T-cell (primary cell): ENCODE measurements around the gene CD247. TPM values are rescaled to one million over a fixed set of nuclear protein-coding genes. Genes with fewer than 3 reads are reported as not detected.

Experiments used
- ATAC-seq, 4 experiments: fragments of 200-7000 bp in 3 of 4; fragments of 150-1000 bp in 1 of 4; cut with Tn5 transposase; replicated peaks in 1 of 4; 1 replicate in 3 of 4; 2 replicates in 1 of 4; pipeline ENCODE4 v1.10.0; 2021; ENCODE audit warnings: moderate library complexity in 3 of 4, mild to moderate bottlenecking in 2 of 4, moderate number of reproducible peaks in 1 of 4
- CTCF ChIA-PET, 2 donors: fragments of 300-600 bp; sonication (Branson Sonifier 250); formaldehyde crosslinking; loops; one replicate each; lab custom pipeline; 2022; ENCODE audit warnings: antibody characterized with exemption in 2 of 2; lab: Charles Lee
- POLR2A ChIA-PET, 2 donors: fragments of 300-600 bp; sonication (Branson Sonifier 250); formaldehyde crosslinking; loops; one replicate each; lab custom pipeline; 2022; ENCODE audit warnings: antibody characterized with exemption in 2 of 2; lab: Charles Lee
- DNase-seq, 35 experiments: peaks; one replicate each; pipeline versions ENCODE4 v3.0.0 to v3.0.0-alpha.2; 2013 to 2023
- H3K27ac ChIP-seq: one replicate; pipeline ENCODE4 v1.5.1; 2013; ENCODE audit warnings: low read length
- H3K27me3 ChIP-seq, 2 experiments: replicated peaks in 1 of 2; 1 replicate in 1 of 2; 2 replicates in 1 of 2; pipeline versions ENCODE4 v1.6.1 to v1.7.0; 2013; ENCODE audit warnings: low read length in 1 of 2, mixed read lengths in 1 of 2; ENCODE audit not compliant: control insufficient read depth in 2 of 2, insufficient read depth in 2 of 2; ENCODE audit errors: extremely low read depth in 1 of 2
- H3K36me3 ChIP-seq, 2 donors: 1 replicate in 1 of 2; 2 replicates in 1 of 2; pipeline versions ENCODE4 v1.6.1 to v1.7.0; 2013; ENCODE audit warnings: low read length in 1 of 2; ENCODE audit not compliant: control insufficient read depth in 2 of 2, insufficient read depth in 1 of 2; ENCODE audit errors: extremely low read depth in 1 of 2
- H3K4me1 ChIP-seq, 2 experiments: 1 replicate in 1 of 2; 2 replicates in 1 of 2; pipeline versions ENCODE4 v1.6.1 to v1.7.0; 2013; ENCODE audit warnings: low read length in 2 of 2, mixed read lengths in 1 of 2; ENCODE audit not compliant: insufficient read depth in 2 of 2, control insufficient read depth in 1 of 2; ENCODE audit errors: extremely low read depth in 1 of 2
- H3K4me3 ChIP-seq, 2 donors: 1 replicate in 1 of 2; 2 replicates in 1 of 2; pipeline versions ENCODE4 v1.5.1 to v1.7.0; 2013; ENCODE audit warnings: mild to moderate bottlenecking in 2 of 2, low read length in 1 of 2, moderate library complexity in 1 of 2; ENCODE audit not compliant: control insufficient read depth in 1 of 2; ENCODE audit errors: extremely low read depth in 1 of 2
- H3K9me3 ChIP-seq: 2 replicates; pipeline ENCODE4 v1.7.0; 2013
- H3K27ac Mint-ChIP-seq, 2 donors: one replicate each; pipeline ENCODE4 v1.8.0; 2020 to 2021; ENCODE audit warnings: mild to moderate bottlenecking in 2 of 2, mixed read lengths in 2 of 2
- H3K27me3 Mint-ChIP-seq, 2 donors: one replicate each; pipeline ENCODE4 v1.8.0; 2021 to 2022; ENCODE audit warnings: mixed read lengths in 2 of 2
- H3K36me3 Mint-ChIP-seq: one replicate; pipeline ENCODE4 v1.8.0; 2021; ENCODE audit warnings: mixed read lengths
- H3K4me1 Mint-ChIP-seq, 3 donors: one replicate each; pipeline ENCODE4 v1.8.0; 2020 to 2022; ENCODE audit warnings: mixed read lengths in 3 of 3, mild to moderate bottlenecking in 1 of 3
- H3K4me3 Mint-ChIP-seq, 3 donors: one replicate each; pipeline ENCODE4 v1.8.0; 2020 to 2022; ENCODE audit warnings: mild to moderate bottlenecking in 3 of 3, mixed read lengths in 3 of 3, moderate library complexity in 3 of 3
- H3K9me3 Mint-ChIP-seq, 3 donors: one replicate each; pipeline ENCODE4 v1.8.0; 2020 to 2022; ENCODE audit warnings: mixed read lengths in 3 of 3
- WGBS: methylation state at CpG from one replicate; pipeline ENCODE4 v1.1.5; 2013; ENCODE audit warnings: missing lambda C conversion rate; ENCODE audit not compliant: insufficient coverage; 5-methylcytosine and 5-hydroxymethylcytosine counted together
- total RNA-seq, 35 experiments: library from RNA in 6 of 35; stranded (reverse) in 6 of 35; fragments of 120-200 nt in 1 of 35; gene quantifications; one replicate each; pipeline versions ENCODE4 v1.2.1 to v1.2.4 and lab custom pipeline; 2013 to 2026

The CD247 gene
- total RNA-seq, 5 donors from 2014 or later (not counting 1 experiment from before 2014, with no cell fraction given), result 324 to 414 (median 385) TPM

DNA sequence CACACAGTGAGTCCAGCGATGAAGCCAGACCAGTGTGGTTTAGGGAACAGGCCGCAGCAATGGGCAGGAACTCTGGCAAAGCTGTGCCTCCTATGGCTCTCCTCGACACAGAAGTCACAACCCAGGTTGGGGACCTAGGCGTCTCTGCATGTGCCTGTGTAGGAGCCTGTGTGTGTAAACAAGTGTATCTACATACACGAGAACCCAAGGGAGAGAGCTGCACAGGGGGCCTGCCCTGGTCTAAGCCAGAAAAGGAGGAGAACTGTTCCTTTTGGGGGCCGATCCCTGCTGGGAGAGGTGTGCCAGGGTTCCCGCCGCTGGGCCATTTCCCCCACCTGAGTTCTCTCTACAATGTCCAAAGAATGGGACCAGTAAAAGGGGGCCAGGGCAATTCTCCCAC is 56.0 kb downstream of the CD247 start:
- CTCF ChIA-PET, result interaction anchor here in 1 of 2 donors (1.7 kb wide), 1 partner anchor 26 kb away, joined by 3 read pairs; no protein-coding TSS in a partner anchor
- Histone ChIP-seq H3K9me3 (no peaks in the 10 kb centered on the region), H3K36me3 (peaks cover 11 to 61% of the 10 kb centered on the region in 2 donors), H3K27me3 (no peaks in the 10 kb centered on the region), H3K4me1 (peaks cover 58 to 70% of the 10 kb centered on the region in 2 experiments), H3K27ac (peak overlapping the region; percentile 10), H3K4me3 (no peak overlapping the region)
- whole genome bisulfite sequencing, result 75% methylated on average over 4 of the region's 8 CpGs
- ATAC-seq (peak in 1 of 4 experiments; percentile 21), DNase-seq (peak in 1 of 35 experiments; percentile 14)
- Mint-ChIP-seq H3K4me3 (peak overlapping the region in 1 of 3 donors; percentile 46), H3K9me3 (no peaks in the 10 kb centered on the region), H3K4me1 (peaks cover 78 to 87% (median 86%) of the 10 kb centered on the region in 3 donors), H3K36me3 (peaks cover 27% of the 10 kb centered on the region), H3K27me3 (no peaks in the 10 kb centered on the region), H3K27ac (peak overlapping the region; percentile 86 to 91)
- POLR2A ChIA-PET, result interaction anchor here in 1 of 2 donors (1.1 kb wide), 1 partner anchor 46 kb away, joined by 3 read pairs; no protein-coding TSS in a partner anchor

DNA sequence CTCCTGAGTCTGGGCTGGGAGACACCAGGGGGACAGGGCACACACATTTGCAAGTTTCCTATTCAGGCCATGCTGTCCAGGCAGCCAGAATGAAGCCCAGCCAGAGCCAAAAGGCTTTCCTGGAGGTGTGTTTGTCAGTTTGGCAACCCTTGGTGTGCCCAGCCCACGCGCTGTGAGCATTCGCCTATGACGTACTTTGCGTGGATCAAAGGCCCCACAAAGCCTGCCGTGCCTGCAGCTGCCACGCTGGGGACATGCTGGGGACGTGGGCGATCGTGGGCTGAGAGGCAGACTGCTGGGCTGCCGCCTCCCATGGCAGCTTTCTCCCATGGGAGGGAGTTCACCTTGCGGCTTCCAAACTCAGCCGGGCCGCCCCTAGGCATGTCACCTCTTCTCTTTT is 57.5 kb downstream of the CD247 start:
- Mint-ChIP-seq H3K4me1 (peaks cover 82 to 90% (median 89%) of the 10 kb centered on the region in 3 donors), H3K27me3 (no peaks in the 10 kb centered on the region), H3K9me3 (no peaks in the 10 kb centered on the region), H3K27ac (peak overlapping the region; percentile 85 to 91), H3K36me3 (peaks cover 24% of the 10 kb centered on the region), H3K4me3 (peak overlapping the region in 2 of 3 donors; percentile 39 to 64)
- CTCF ChIA-PET, result interaction anchor here (0.5 to 1.7 kb wide), 4 partner anchors 12 to 57 kb away, joined by 3 to 6 read pairs (median 4); partner anchors contain the start of gene CD247 (in 1 of the 2)
- DNase-seq, result peak in 33 of 35 experiments; percentile 40 to 85 (median 74)
- peaks cover 63 to 78% of the 10 kb centered on the region in 2 experiments for H3K4me1 ChIP-seq
- no peaks in the 10 kb centered on the region for H3K9me3 ChIP-seq
- no peaks in the 10 kb centered on the region for H3K27me3 ChIP-seq
- H3K36me3 ChIP-seq, result peaks cover 11 to 48% of the 10 kb centered on the region in 2 donors
- peak; percentile 45 to 82 (median 56) for ATAC-seq
- no peak overlapping the region for H3K4me3 ChIP-seq
- peak overlapping the region; percentile 72 for H3K27ac ChIP-seq
- POLR2A ChIA-PET, result interaction anchor here in 1 of 2 donors (1.0 kb wide), 1 partner anchor 17 kb away, joined by 3 read pairs; no protein-coding TSS in a partner anchor
- 22% methylated on average over 14 of the region's 14 CpGs for WGBS

DNA sequence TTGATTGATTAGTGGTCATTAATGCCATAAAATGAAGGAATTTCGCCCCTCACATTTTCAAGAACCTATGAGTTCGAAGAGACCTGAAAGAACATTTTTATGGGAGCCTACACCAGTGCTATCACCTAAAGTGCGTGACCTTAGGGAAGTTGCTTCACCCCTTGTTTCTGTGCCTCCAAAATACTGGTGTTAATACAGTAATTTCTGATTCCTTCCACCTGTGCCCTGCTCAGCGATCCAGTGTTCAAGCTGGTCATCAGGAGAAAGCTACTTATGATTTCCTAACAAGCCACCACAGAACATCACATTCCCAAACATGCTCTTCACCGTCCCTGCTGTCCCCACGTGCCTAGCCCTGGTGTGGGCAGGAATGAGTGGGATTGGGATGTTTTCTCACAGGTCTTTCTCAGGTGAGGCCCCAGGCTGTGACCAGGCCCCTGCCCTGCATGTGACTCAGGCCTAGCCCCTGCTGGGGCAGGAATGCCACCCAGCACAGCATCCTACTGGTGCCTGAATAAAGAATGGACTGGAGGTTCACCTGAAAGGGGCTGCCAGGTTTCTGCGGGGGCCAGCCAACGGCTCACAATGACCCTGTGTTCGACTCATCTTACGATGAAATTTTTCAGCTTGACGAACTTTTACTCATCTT is 60.3 kb downstream of the CD247 start:
- Histone ChIP-seq H3K4me3 (no peak overlapping the region), H3K27ac (peak overlapping the region; percentile 96), H3K4me1 (peaks cover 52 to 85% of the 10 kb centered on the region in 2 experiments), H3K9me3 (no peaks in the 10 kb centered on the region), H3K36me3 (peaks cover 9 to 33% of the 10 kb centered on the region in 2 donors), H3K27me3 (no peaks in the 10 kb centered on the region)
- 76% methylated on average over 7 of the region's 11 CpGs for WGBS
- H3K27ac Mint-ChIP-seq, result peak overlapping the region; percentile 88
- H3K36me3 Mint-ChIP-seq, result peaks cover 14% of the 10 kb centered on the region
- H3K4me1 Mint-ChIP-seq, result peaks cover 66 to 79% (median 74%) of the 10 kb centered on the region in 3 donors
- no peaks in the 10 kb centered on the region for H3K27me3 Mint-ChIP-seq
- H3K4me3 Mint-ChIP-seq, result peak overlapping the region in 2 of 3 donors; percentile 17 to 90
- ATAC-seq (no peak), DNase-seq (no peak)
- ChIA-PET POLR2A (interaction anchor here (0.6 to 0.9 kb wide), 4 partner anchors 11 to 49 kb away, joined by 3 to 4 read pairs (median 3); no protein-coding TSS in a partner anchor), CTCF (interaction anchor here (0.6 to 1.0 kb wide), 5 partner anchors 13 to 259 kb away, joined by 3 to 6 read pairs (median 3); no protein-coding TSS in a partner anchor)
- H3K9me3 Mint-ChIP-seq, result no peaks in the 10 kb centered on the region

DNA sequence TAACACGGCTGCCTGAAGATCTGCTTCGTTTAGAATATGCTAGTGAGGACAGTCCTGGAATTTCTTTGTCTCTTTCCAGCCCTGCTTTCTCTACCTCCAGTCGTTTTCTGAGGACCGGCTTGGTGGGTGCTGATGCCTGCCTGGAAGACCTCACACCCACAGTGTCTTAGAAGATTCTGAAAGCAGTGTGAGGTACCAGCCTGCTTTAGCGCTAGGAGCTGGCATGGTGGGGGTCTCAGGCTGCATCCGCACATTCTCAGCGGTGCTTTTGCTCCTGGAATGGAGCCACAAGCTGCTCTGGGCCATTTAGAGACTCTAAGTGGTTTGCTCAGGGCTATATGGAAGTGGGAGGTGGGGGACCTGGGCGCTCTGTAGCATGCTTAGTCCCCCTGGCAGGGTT is 61.4 kb downstream of the CD247 start:
- ChIA-PET CTCF (interaction anchor here (0.6 to 2.7 kb wide), 5 partner anchors 10 to 1857 kb away, joined by 3 to 12 read pairs (median 4); no protein-coding TSS in a partner anchor), POLR2A (interaction anchor here (1.0 to 1.6 kb wide), 3 partner anchors 9 to 56 kb away, joined by 3 to 12 read pairs (median 4); no protein-coding TSS in a partner anchor)
- Histone ChIP-seq H3K4me3 (peak overlapping the region in 1 of 2 donors; percentile 68), H3K27ac (peak overlapping the region; percentile 96), H3K36me3 (peaks cover 6 to 31% of the 10 kb centered on the region in 2 donors), H3K9me3 (no peaks in the 10 kb centered on the region), H3K4me1 (peaks cover 46 to 82% of the 10 kb centered on the region in 2 experiments), H3K27me3 (no peaks in the 10 kb centered on the region)
- DNase-seq, result no peak
- Mint-ChIP-seq H3K27me3 (no peaks in the 10 kb centered on the region), H3K9me3 (no peaks in the 10 kb centered on the region), H3K4me1 (peaks cover 67 to 78% (median 73%) of the 10 kb centered on the region in 3 donors), H3K4me3 (peak overlapping the region; percentile 79 to 90 (median 80)), H3K27ac (peak overlapping the region; percentile 88), H3K36me3 (peaks cover 11% of the 10 kb centered on the region)
- 73% methylated on average over 2 of the region's 8 CpGs for WGBS
- no peak for ATAC-seq

DNA sequence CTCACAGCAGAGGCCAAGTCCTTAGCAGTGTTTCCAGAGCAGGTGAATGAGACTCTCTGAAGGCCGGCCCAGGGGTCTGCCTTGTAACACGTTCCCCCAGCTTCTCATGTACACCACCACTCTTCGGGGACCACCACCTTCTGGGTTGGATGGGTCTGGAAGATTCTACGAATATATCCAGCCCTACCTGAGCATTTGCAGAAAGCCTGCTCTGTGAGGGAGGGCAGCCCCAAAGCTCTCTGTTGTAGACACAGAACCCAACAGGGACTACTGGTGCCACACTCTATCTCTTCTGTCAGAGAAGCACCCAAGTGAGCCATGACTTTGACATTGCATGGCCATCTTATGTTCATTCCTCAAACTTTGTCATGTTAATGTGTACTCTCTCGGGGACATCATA is 61.8 kb downstream of the CD247 start:
- no CpG with 5 or more reads among the region's 5 CpGs for whole genome bisulfite sequencing
- peak overlapping the region; percentile 68 for H3K4me3 ChIP-seq
- Mint-ChIP-seq H3K36me3 (peaks cover 11% of the 10 kb centered on the region), H3K27ac (peak overlapping the region; percentile 88), H3K4me3 (peak overlapping the region; percentile 79 to 90 (median 80)), H3K4me1 (peaks cover 67 to 78% (median 73%) of the 10 kb centered on the region in 3 donors), H3K27me3 (no peaks in the 10 kb centered on the region), H3K9me3 (no peaks in the 10 kb centered on the region)
- peak in 2 of 4 experiments; percentile 13 to 16 for ATAC-seq
- ChIA-PET CTCF (interaction anchor here (0.5 to 2.7 kb wide), 13 partner anchors 9 to 219 kb away, joined by 3 to 12 read pairs (median 4); partner anchors contain the start of genes CD247 (in 1 of the 2) and CREG1 (in 1 of the 2)), POLR2A (interaction anchor here (0.6 to 1.6 kb wide), 8 partner anchors 8 to 58 kb away, joined by 3 to 12 read pairs (median 6); no protein-coding TSS in a partner anchor)
- no peaks in the 10 kb centered on the region for H3K27me3 ChIP-seq
- DNase-seq, result peak in 1 of 35 experiments; percentile 48
- peaks cover 5 to 31% of the 10 kb centered on the region in 2 donors for H3K36me3 ChIP-seq
- H3K4me1 ChIP-seq, result peaks cover 44 to 82% of the 10 kb centered on the region in 2 experiments
- peak overlapping the region; percentile 96 for H3K27ac ChIP-seq
- no peaks in the 10 kb centered on the region for H3K9me3 ChIP-seq
